ES-I3 (cell line): ENCODE data around the gene HOXA3.

Source experiments
- H3K36me3 ChIP-seq: 2 replicates; pipeline ENCODE4 v1.6.1; 2013; ENCODE audit warnings: mild to moderate bottlenecking, low read length, control low read depth, moderate library complexity; ENCODE audit not compliant: insufficient read depth
- H3K4me1 ChIP-seq: 2 replicates; pipeline ENCODE4 v1.6.1; 2013; ENCODE audit warnings: mild to moderate bottlenecking, control low read depth, low read length; ENCODE audit not compliant: insufficient read depth
- H3K9ac ChIP-seq: 2 replicates; pipeline ENCODE4 v1.6.1; 2013; ENCODE audit warnings: low read depth, mild to moderate bottlenecking, low read length, moderate library complexity
- H3K9me3 ChIP-seq: 2 replicates; pipeline ENCODE4 v1.6.1; 2013; ENCODE audit warnings: mild to moderate bottlenecking, low read length, moderate library complexity; ENCODE audit not compliant: control insufficient read depth, insufficient read depth

Gene HOXA3

GRCh38 chr7:27169658-27170425 lies 17.5 kb upstream of the HOXA3 start:
- Histone ChIP-seq H3K36me3 (no peaks in the 10 kb centered on the region), H3K9ac (peak overlapping the region; percentile 28), H3K4me1 (peaks cover 9% of the 10 kb centered on the region; the same call in 1 of the 2 replicates), H3K9me3 (no peaks in the 10 kb centered on the region)

- no peaks in the 10 kb centered on the region for H3K9me3 ChIP-seq
- no peaks in the 10 kb centered on the region for H3K36me3 ChIP-seq
- no peak overlapping the region for H3K9ac ChIP-seq
- H3K4me1 ChIP-seq: peaks cover 9% of the 10 kb centered on the region; the same call in 1 of the 2 replicates
Measured at GRCh38 chr7:27168265-27168947, 16.0 kb upstream of the HOXA3 start.

DNA sequence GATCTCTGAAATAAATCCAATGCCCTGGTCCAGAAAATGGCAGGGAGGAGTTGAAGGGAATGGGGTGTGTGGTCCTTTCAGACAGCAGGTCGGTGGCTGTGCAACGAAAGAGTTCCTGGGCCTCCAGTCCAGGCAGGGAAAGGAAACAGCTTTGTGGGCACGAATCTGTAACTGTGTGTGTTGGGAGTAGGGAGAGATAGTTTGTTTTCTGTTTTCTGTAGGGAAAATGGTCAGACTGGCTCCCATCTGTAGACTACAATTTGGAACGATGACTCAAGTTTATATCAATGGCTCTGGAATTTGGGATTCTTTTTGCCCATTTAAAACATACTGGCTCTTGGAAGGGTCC lies 15.5 kb upstream of the HOXA3 start:
- Histone ChIP-seq H3K9ac (no peak overlapping the region), H3K4me1 (peaks cover 9% of the 10 kb centered on the region; the same call in 1 of the 2 replicates), H3K9me3 (no peaks in the 10 kb centered on the region), H3K36me3 (no peaks in the 10 kb centered on the region)

DNA sequence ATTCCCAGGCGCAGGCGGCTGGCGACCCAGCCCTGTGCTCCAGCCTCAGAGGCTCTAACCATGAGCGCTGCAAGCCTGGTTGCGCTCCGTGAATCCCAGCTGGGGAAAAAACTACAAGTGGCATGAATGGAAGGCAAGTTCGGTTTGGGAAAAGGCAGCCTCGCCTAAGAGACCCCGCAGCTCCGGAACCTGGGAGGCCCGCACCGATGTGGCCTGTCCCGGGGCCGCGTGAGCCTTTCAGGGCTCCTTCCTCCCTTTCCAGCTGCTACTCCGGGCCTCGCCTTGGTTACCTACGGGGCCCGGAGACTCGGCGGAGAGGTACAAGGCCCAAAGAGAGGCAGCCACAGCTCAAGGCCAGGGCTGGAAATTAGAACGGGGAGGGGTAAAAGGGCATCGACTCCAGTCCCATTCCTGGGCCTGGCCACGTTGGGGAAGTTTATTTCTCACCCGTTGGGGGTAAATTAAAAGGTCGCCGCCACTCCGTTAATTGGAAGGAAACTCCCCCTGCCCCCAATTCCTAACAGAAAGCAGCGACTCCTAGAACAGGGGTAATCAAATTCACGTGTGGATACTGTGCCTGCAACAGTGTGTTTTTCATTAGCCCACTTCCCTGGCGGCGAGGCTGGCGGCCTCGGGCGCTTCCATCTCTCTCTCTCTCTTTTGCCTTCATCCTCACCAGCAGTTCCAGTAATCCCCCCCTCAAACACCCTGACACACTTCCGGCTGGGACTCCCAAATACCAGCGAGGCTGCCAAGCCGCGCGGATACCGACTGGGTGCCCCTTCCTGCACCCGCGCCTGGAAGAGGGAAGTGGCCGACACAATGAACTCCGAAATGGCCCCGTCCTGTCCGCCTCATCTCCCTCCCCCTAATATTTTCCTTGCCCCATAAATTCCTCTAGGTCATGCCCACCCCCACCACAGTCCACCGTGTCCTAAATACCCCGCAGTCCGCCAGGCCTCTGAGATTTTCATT lies 14.4 kb upstream of the HOXA3 start:
- Histone ChIP-seq H3K9me3 (no peaks in the 10 kb centered on the region), H3K4me1 (peaks cover 7% of the 10 kb centered on the region; the same call in 1 of the 2 replicates), H3K36me3 (no peaks in the 10 kb centered on the region), H3K9ac (no peak overlapping the region; the same call in 1 of the 2 replicates)

GRCh38 chr7:27165996-27166530 lies 13.7 kb upstream of the HOXA3 start:
- H3K9ac ChIP-seq: no peak overlapping the region
- no peaks in the 10 kb centered on the region for H3K36me3 ChIP-seq
- 0 out of 2 replicates have a peak, but pooled peaks cover 3% of the 10 kb centered on the region for H3K4me1 ChIP-seq
- H3K9me3 ChIP-seq: no peaks in the 10 kb centered on the region

DNA sequence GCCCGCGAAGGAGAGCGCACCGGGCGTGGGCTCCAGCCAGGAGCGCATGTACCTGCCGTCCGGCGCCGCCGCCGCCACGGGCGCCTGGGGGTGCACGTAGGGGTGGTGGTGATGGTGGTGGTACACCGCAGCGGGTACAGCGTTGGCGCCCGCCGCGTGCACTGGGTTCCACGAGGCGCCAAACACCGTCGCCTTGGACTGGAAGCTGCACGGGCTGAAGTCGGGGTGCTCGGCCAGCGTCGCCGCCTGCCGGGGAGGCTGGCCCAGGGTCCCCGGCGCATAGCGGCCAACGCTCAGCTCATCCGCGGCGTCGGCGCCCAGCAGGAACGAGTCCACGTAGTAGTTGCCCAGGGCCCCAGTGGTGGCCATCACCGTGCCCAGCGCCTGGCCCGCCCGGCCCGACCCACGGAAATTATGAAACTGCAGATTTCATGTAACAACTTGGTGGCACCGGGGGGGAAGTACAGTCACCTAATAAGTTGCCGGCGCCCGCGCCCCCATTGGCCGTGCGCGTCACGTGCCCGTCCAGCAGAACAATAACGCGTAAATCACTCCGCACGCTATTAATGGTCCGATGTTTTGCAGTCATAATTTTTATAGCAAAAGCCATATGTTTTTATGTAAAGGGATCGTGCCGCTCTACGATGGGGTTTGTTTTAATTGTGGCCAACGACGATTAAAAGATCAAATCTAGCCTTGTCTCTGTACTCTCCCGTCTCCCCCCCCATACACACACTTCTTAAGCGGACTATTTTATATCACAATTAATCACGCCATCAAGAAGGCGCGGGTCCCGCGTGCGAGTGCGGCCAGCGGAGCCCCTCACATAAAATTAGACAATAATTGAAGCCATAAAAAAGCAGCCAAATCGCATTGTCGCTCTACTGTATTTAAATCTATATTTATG lies 13.0 kb upstream of the HOXA3 start, which contains the start of gene HOXA9:
TSS of gene HOXA9 (minus strand) at position 449 of the 907 bp plus-strand sequence. CDS start at position 369, 80 bp downstream.
- 0 out of 2 replicates have a peak, but pooled peaks cover 3% of the 10 kb centered on the region for H3K4me1 ChIP-seq

DNA sequence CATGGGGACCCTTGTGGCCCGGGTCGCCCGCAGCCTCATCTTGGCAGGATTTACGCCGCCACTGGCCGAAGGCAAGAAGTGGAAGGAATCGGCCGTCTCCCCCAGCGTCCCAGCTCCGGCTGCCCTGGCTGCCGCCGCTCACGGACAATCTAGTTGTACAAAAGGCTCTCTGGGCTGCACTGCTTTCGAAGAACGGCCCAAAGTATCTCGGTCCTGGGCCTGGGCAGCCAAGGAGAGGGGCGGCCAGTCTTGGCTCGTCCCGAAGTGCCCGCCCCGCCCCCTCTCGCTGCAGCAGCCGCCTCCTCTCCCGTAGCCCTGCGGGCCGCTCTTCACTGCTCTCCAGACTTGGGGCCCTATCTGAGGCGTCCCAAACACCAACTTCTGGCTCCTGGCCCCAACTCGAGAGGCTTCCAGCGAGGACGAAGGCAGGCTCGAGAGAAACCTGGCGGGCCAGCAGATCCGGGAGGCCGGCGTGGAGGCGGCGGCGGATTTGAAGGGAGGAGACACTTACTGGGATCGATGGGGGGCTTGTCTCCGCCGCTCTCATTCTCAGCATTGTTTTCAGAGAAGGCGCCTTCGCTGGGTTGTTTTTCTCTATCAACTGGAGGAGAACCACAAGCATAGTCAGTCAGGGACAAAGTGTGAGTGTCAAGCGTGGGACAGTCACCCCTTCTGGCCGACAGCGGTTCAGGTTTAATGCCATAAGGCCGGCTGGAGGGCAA lies 12.1 kb upstream of the HOXA3 start:
- Histone ChIP-seq H3K9me3 (no peaks in the 10 kb centered on the region), H3K4me1 (0 out of 2 replicates have a peak, but pooled peaks cover 3% of the 10 kb centered on the region), H3K9ac (no peak overlapping the region; the same call in 1 of the 2 replicates), H3K36me3 (no peaks in the 10 kb centered on the region)

More for the DNA sequence above, 13.0 kb upstream of the HOXA3 start, which contains the start of gene HOXA9:
- H3K9ac ChIP-seq: no peak within 1 kb of the TSS; the same call in 1 of the 2 replicates
- H3K36me3 ChIP-seq: no peaks in the 10 kb centered on the region
- no peaks in the 10 kb centered on the region for H3K9me3 ChIP-seq

- Histone ChIP-seq H3K9me3 (no peaks in the 10 kb centered on the region), H3K9ac (no peak overlapping the region; the same call in 1 of the 2 replicates), H3K36me3 (no peaks in the 10 kb centered on the region), H3K4me1 (0 out of 2 replicates have a peak, but pooled peaks cover 3% of the 10 kb centered on the region)
Measured at GRCh38 chr7:27164045-27164366, 11.6 kb upstream of the HOXA3 start.

DNA sequence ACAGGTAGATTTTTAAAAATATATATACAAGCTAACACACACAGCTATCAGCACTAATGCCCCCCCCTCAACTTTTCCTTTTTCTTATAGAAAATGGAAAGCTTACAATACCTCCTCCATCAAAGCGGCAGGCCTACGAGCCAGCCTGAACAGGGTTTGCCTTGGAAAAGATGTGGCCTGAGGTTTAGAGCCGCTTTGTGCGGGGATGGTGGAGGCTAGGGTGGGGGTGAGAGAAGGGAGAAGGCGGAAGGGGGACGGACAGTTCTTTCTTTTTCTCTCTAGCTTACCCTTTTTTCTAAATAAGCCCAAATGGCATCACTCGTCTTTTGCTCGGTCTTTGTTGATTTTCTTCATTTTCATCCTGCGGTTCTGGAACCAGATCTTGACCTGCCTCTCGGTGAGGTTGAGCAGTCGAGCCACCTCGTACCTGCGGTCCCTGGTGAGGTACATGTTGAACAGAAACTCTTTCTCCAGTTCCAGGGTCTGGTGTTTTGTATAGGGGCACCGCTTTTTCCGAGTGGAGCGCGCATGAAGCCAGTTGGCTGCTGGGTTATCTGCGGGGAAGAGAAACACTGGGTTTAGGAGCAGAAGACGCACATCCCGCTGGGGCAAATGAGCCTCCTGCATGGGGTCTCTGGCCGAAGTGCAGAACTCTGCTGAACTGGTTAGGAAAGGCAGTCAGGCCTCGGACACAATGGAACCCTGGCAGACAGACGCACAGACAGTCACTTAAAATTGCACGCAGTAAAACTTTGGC lies 11.1 kb upstream of the HOXA3 start:
- Histone ChIP-seq H3K36me3 (no peaks in the 10 kb centered on the region), H3K4me1 (0 out of 2 replicates have a peak, but pooled peaks cover 3% of the 10 kb centered on the region), H3K9me3 (no peaks in the 10 kb centered on the region), H3K9ac (no peak overlapping the region)

DNA sequence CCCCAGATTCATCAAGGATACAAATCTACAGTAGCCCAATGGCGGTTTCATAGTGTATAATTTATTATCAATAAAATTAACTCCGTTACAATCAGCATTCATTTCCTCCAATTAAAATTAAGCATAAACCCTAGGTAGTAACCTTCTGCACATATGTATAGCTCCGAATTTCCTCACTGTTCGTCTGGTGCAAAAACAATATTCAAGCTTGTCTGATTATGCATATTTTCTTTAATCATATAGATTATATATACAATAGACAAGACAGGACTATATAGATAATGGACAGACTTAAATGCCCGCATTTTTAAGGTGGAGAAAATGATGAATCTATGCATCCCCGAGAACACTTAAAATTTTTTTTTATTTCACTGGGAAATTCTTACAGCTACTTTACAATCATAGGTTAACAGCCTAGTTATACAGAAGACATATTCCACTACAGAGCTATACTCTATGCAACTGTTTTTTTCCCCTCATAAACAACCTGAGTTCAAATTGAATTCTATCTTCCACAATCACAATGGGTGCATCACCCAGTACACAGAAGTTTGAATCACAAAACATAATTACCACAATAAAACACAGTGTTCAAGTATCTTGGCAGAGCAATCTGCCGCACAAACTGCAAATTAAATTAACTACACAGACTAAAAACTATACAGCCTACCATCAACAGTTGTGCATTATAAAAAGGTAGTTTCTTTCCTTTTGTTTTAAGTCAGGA lies 10.3 kb upstream of the HOXA3 start:
- H3K4me1 ChIP-seq: 0 out of 2 replicates have a peak, but pooled peaks cover 3% of the 10 kb centered on the region
- H3K36me3 ChIP-seq: no peaks in the 10 kb centered on the region
- H3K9me3 ChIP-seq: no peaks in the 10 kb centered on the region
- no peak overlapping the region for H3K9ac ChIP-seq

- Histone ChIP-seq H3K9ac (no peak overlapping the region), H3K36me3 (no peaks in the 10 kb centered on the region), H3K9me3 (no peaks in the 10 kb centered on the region), H3K4me1 (0 out of 2 replicates have a peak, but pooled peaks cover 3% of the 10 kb centered on the region)
Measured at GRCh38 chr7:27161721-27162560, 9.6 kb upstream of the HOXA3 start.
